ENCODE results near the gene NPTX1.

Gene NPTX1

GRCh38 chr17:80457236-80457856 is 19.1 kb downstream of the NPTX1 start:
- no peak for DNase-seq

- DNase-seq, result no peak
Measured at GRCh38 chr17:80456465-80457235, 19.8 kb downstream of the NPTX1 start.

GRCh38 chr17:80455784-80456183 is 20.6 kb downstream of the NPTX1 start:
- no peak for DNase-seq

GRCh38 chr17:80455336-80455710 is 21.1 kb downstream of the NPTX1 start:
- DNase-seq, result peak in 1 of 2 experiments; percentile 40

- DNase-seq, result peak; percentile 96
Measured at GRCh38 chr17:80454557-80455335, 21.7 kb downstream of the NPTX1 start.

- no peak for DNase-seq
Measured at GRCh38 chr17:80453998-80454556, 22.3 kb downstream of the NPTX1 start.

- no peak for DNase-seq
Measured at GRCh38 chr17:80453126-80453997, 23.0 kb downstream of the NPTX1 start.

GRCh38 chr17:80452173-80452915 is 24.1 kb downstream of the NPTX1 start:
- no peak for DNase-seq

- no peak for DNase-seq
Measured at GRCh38 chr17:80451104-80451775, 25.2 kb downstream of the NPTX1 start.

- DNase-seq, result no peak
Measured at GRCh38 chr17:80449930-80450576, 26.4 kb downstream of the NPTX1 start.

GRCh38 chr17:80449194-80449929 is 27.0 kb downstream of the NPTX1 start:
- no peak for DNase-seq

- no peak for DNase-seq
Measured at GRCh38 chr17:80447790-80448189, 28.6 kb downstream of the NPTX1 start.

- DNase-seq, result no peak
Measured at GRCh38 chr17:80446645-80447405, 29.6 kb downstream of the NPTX1 start.

- DNase-seq, result no peak
Measured at GRCh38 chr17:80445726-80446110, 30.7 kb downstream of the NPTX1 start.

GRCh38 chr17:80445007-80445725 is 31.2 kb downstream of the NPTX1 start:
- DNase-seq, result no peak

- no peak for DNase-seq
Measured at GRCh38 chr17:80444644-80444979, 31.8 kb downstream of the NPTX1 start.

GRCh38 chr17:80443916-80444643 is 32.3 kb downstream of the NPTX1 start:
- no peak for DNase-seq

GRCh38 chr17:80443498-80443897 is 32.9 kb downstream of the NPTX1 start:
- no peak for DNase-seq
